HG03066 (cell line): Measurements from ENCODE around the gene PLEKHA5.
"Not testable (repeated sequence)": the region's sequence is repeated elsewhere in the genome, so short reads cannot be mapped to it uniquely, and the experiment has no call there.

ENCODE experiments used
- ATAC-seq: cut with Tn5 transposase; IDR thresholded peaks from one replicate; pipeline ENCODE4 v1.9.1; 2021; ENCODE audit warnings: low read depth; ENCODE audit not compliant: unreplicated experiment

Gene PLEKHA5

GRCh38 chr12:19161216-19161615 lies 31.7 kb downstream of the PLEKHA5 start:
- ATAC-seq: no peak

- no peak for ATAC-seq
Measured at GRCh38 chr12:19165451-19165850, 35.9 kb downstream of the PLEKHA5 start.

- no peak for ATAC-seq
Measured at GRCh38 chr12:19166387-19166786, 36.9 kb downstream of the PLEKHA5 start.

DNA sequence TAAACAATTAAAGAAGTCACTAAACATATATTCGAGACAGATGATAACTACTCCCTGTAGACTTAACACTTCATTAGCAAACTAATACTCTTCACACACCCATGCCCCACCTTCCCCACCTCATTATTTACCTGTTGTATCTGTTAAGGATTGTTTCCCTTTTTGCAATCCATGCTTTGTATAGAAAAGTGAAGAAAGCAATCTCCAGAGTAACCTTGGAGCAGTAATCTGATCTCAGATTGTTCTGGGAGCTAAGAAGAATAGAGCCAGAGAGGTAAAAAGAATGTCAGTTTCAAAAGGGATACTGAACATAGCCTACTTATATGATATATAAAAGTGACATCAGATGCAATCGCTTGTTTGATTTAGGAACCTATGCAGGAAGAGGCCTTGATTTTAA lies 37.4 kb downstream of the PLEKHA5 start:
- no peak for ATAC-seq

- no peak for ATAC-seq
Measured at GRCh38 chr12:19167708-19168107, 38.2 kb downstream of the PLEKHA5 start.

- ATAC-seq: no peak
Measured at GRCh38 chr12:19168644-19169043, 39.1 kb downstream of the PLEKHA5 start.

- no peak for ATAC-seq
Measured at GRCh38 chr12:19169222-19169621, 39.7 kb downstream of the PLEKHA5 start.

GRCh38 chr12:19170286-19170685 lies 40.8 kb downstream of the PLEKHA5 start:
- ATAC-seq: not testable (repeated sequence)

GRCh38 chr12:19171731-19172130 lies 42.2 kb downstream of the PLEKHA5 start:
- no peak for ATAC-seq

DNA sequence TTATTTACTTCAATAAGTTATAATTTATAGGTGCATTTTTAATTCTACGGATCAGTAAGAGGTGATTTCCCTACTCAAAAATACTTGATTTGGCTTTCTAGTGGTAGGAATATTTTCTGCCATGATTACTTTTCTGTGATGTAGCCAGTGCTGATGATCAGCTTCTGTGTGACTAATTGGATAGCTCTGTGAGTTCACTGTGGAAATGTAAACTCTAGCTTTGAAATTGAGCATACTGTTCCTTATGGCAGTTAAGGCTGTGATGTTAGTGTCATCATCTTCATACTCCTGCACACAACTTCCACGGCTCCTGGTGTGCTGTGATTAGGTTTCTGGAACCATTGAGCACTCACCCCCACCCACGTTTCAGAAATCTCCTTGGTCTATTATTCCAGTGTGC lies 48.2 kb downstream of the PLEKHA5 start:
- ATAC-seq: no peak

- no peak for ATAC-seq
Measured at GRCh38 chr12:19179986-19180385, 50.5 kb downstream of the PLEKHA5 start.

- no peak for ATAC-seq
Measured at GRCh38 chr12:19181666-19182426, 52.3 kb downstream of the PLEKHA5 start.

- ATAC-seq: no peak
Measured at GRCh38 chr12:19183121-19183838, 53.7 kb downstream of the PLEKHA5 start.

DNA sequence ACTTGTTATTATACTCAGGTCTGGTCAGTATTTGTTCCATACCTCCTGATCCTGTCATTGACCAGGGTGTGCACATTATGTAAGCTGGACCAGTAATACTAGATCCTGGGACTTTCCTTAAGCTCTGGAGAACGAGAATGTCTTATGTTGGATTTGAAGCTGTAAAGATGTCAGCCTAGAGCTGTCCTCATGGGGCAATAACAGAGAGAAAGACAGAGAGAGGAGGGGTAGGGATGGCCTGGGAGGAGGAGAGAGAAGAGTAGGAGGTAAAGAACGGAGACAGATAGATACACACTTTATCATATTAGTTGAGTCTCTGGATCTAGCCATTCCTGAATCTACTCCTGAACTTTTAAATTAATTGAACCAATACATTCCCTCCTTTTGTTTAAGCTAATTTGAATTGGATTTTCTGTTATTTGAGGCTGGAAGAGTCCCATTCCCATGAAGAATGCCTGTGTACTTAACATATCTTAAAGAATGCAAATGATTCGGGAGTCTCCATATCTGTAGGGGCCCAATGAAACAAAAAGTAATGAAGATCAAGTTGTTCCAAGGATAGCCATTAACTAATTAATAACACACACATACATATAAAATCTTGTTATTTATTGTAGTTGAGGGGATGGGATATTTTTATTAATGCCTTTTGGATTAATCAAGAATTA lies 55.9 kb downstream of the PLEKHA5 start:
- ATAC-seq: no peak

DNA sequence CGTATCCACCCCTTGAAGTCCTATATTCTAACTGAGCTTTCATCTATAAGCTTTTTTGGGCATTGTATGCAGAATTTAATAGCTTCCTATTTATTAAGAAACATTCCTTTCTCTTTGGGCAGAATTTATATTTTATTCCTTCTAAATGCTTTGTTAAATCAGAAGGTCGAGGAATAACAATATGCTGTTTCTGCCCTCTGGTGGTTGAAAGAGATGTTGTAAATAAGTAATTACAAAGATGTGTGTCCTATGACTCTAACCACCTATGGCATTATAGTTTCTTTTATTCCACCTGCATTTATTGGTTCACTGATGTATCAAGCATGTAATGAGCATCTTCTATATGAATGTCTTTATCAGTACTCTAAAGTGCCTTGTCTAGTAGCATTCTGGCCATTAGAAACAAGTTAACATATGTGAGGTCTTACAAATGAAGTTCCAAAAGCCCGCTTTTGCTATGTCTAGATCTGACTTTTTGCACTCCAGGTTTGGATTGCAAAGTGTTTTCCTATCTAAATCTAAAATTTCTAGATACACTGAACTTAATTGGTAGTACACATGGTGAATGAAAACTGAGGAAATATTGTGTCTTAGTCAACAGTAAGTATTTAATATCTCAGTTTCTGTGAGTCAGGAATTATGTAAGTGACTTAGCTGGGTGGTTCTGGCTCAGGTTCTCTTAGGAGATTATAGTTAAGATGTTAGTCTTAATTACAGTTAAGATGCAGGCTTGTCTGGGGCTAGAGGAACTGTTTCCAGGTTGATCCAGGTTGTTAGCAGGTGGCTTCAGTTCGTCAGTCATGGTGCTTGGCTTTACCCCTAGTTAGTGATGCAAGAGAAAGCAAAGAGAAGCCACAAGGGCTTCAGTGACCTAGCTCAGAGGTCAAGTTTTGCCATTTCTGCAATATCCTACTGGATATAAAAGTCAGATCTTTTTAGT lies 57.5 kb downstream of the PLEKHA5 start:
- ATAC-seq: no peak

DNA sequence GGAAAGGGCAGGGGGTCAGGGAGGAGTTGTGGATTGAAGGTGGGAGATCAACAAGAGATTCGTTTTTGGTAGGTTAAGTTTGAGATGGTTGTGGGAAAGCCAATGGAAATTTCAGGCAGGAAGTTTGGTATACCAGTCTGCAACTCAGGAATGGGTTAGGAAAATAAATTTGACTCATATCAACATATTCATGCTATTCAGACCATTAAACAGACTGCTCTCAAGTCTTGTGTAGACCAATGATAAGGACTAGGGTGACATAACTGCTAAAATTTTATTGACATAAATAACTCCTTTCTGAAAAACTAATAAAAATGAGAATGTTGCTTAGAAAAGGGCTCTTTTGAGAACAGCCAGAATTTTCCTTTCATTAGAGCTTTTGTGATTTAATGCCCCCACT lies 60.0 kb downstream of the PLEKHA5 start:
- no peak for ATAC-seq

GRCh38 chr12:19190292-19191031 lies 60.9 kb downstream of the PLEKHA5 start:
- no peak for ATAC-seq

DNA sequence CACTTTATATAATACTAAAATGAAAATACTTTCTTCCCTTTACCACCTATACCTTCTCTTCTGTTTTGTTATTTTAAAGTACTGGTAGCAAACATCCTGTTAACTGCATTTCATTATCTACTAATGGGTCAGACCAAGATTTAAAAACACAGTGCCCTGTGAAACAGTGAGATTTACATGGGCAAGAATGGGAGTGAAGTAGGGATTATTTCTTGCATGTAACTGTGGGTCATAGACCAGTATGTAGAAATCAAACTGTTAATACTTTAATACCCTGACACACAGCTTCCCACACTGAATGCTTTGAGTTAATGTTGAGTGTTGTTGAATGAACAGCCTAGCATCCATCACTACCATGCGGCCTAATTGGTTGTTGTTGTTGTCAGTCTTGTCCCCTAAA lies 61.6 kb downstream of the PLEKHA5 start:
- ATAC-seq: no peak

- ATAC-seq: no peak
Measured at GRCh38 chr12:19191563-19191962, 62.0 kb downstream of the PLEKHA5 start.

DNA sequence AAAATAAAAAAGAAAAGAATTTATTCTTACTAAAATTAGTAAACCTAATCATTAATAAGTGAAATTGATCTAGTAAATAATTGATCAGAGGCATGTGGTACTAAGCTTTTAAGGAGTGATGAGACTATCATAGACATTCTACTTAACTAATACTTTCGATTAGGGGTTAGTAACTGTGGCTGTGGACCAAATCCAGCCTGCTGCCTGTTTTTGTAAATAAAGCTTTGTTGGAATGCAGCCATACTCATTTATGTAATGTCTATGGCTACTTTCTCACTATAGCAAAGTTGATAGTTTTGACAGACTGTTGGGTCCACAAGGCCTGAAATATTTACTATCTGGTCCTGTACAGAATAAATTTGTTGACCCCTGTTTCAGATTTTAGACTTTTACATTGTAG lies 63.2 kb downstream of the PLEKHA5 start:
- no peak for ATAC-seq
